GM19099 (cell line): ENCODE measurements around the gene NAA16.
A peak's percentile ranks its signal among the peaks of the same experiment; 100 is the strongest.

Experiments used
- POLR2A ChIP-seq: IDR thresholded peaks from 3 replicates; pipeline ENCODE4 v1.6.1; 2011; ENCODE audit warnings: low read depth; ENCODE audit not compliant: insufficient read length; ENCODE audit errors: extremely low read depth

Gene NAA16

GRCh38 chr13:41310963-41311405 is at the start of gene NAA16:
Gene NAA16 (plus strand): TSS chr13:41311267. CDS start chr13:41311529, 262 bp downstream.
- TF ChIP-seq POLR2A: peak; percentile 75

- peak; percentile 66 for TF ChIP-seq POLR2A
Observed at GRCh38 chr13:41263261-41263971, 47.7 kb upstream of the NAA16 start, which contains the start of gene MTRF1. Gene MTRF1 (minus strand): TSS chr13:41263576. CDS start chr13:41260907, 2,669 bp downstream.

DNA sequence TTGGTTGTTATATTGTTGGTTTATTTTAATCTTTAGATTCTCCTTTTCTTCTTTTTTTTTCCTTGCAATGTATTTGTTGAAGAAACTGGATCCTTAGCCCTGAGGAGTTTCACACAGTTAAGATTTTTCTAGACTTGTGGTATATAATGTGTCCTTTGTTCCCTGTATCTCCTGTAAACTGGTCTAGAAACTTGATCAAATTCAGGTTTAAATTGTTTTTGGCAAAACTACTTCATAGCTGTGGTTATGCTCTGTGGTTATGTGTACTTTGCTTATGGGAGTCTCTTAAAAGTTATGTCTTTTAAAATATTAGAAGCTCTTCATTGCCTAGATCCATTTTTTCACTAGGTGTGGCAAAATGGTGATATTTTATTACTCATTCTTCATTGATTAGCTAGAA is 44.0 kb upstream of the NAA16 start:
- TF ChIP-seq POLR2A: no peak

DNA sequence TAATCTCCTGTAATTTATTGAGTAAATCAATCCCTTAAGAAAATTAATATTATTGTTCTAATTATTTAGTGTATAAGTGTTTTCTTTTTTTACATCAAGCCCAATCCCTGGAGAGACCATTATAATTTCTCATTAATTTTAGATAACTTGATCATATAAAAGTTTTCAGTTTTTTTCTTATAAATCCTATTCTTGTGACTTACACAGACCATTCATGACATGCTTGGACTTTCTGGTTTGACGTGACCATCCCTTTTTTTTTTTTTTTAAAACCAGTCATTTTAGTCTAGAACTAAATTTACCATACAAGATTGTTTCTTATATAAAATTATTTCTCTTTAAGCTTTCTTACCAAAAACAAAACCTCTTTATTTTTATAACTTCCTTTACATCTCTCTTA is 42.3 kb upstream of the NAA16 start:
- no peak for TF ChIP-seq POLR2A

DNA sequence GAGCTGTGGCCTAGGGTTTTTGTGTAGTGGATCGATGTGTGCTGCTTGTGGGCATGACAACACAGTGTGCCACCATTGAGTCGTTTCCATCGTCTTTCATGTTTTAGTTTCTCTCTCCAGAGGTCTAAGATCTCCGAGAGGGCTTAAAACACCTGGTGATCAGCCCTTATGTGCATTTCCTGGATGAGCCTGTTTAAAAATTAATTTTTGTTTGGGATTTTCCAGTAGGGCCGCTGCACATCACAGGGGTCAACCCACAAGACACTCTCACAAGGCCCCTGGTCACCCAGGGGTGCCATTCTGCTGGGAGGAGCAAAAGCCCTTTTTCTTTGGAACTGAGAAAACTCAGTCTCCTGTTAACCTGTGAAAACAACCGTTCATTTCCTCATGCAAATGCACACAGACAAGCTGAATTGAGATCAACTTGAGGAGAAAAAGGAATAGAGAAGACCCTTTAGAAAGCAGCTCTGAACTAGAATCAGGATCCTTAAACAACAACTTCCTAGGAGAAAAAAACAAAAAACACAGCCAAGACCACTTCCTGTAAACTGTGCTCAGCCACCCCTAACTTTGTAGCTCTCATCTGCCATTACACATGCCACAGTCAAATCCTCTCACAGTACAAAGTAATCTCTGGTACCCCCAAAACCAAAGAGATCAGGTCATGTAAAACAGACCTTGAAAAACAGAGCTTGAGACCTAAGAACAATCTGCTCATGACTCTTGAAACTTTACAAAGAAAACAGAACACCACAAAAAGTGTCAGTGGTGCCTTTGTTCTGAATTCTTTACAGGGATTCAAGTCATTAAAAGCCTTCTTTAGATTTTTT is 39.4 kb upstream of the NAA16 start:
- TF ChIP-seq POLR2A: no peak

GRCh38 chr13:41273831-41274441 is 37.1 kb upstream of the NAA16 start:
- TF ChIP-seq POLR2A: no peak

DNA sequence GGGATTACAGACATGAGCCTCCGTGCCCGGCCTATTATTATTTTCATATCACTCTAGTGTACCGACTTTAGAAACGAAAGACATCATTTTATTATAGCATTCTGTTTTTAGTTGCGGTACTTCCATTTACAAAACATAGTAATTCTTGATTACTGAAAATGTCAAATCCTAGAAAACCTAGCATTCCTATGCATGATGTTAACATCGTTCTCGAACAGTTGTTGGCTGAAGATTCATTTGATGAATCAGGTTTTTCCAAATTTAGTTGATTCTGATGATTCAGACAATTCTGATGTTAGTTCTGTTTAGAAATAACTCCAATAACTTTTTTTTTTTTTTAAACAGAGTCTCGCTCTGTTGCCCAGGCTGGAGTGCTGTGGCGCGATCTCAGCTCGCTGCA is 36.2 kb upstream of the NAA16 start:
- TF ChIP-seq POLR2A: no peak

DNA sequence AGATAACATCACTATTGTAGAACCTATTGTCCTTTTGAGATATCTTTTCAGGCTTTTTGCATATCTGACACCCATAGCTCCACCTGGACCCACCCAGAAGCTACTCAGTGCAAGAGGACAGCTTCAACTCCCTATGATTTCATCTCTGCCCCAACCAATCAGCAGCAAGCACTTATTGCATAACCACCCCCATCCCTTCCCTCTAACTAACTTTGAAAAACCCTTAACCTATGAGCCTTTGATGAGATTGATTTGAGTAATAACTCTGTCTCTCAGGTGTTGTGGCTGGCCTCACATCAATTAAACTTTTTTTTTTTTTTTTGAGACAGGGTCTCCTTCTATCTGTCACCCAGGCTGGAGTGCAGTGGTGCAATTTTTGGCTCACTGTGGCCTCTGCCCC is 34.2 kb upstream of the NAA16 start:
- TF ChIP-seq POLR2A: no peak

- no peak for TF ChIP-seq POLR2A
Observed at GRCh38 chr13:41282129-41282571, 28.9 kb upstream of the NAA16 start.

- TF ChIP-seq POLR2A: no peak
Observed at GRCh38 chr13:41284512-41285288, 26.4 kb upstream of the NAA16 start.

- TF ChIP-seq POLR2A: no peak
Observed at GRCh38 chr13:41286370-41286769, 24.7 kb upstream of the NAA16 start.

GRCh38 chr13:41289463-41289881 is 21.6 kb upstream of the NAA16 start:
- TF ChIP-seq POLR2A: no peak

GRCh38 chr13:41291246-41291645 is 19.8 kb upstream of the NAA16 start:
- no peak for TF ChIP-seq POLR2A

DNA sequence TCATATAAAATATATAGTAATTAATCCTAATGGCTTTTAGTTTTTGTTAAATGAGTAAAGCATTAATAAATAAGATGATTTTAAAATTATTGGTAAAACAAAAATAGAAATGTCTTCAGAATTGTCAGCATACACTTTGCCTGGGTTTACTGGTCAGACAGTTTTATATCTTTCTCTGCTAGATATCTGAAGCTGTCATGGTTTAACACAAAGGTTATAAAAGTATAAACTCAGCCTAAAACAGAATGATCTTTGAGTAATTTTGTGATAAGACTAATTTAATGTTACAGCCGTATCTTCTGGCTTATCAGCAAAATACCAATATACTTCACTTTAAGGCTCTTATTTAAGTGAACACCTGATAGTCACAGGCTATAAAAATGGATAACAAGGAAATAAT is 17.8 kb upstream of the NAA16 start:
- no peak for TF ChIP-seq POLR2A

DNA sequence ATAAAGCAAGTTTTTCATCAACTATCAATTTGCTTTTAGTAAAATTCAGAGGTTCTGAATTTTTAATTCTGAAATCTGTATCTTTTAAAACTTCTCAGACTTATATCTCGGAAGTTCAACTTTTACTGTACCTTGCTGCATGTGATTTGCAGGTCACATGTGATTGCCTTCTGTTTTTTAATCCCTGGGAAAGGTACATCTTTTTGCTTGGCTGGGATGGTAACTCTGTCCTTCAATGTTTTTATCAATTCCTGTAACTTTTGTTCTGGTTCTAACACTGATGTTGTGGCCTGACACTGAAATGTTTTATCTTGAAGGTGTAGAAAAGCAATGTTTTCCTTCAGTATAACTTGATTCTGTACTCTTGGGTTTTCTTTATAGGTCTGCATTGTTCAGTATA is 16.2 kb upstream of the NAA16 start:
- TF ChIP-seq POLR2A: no peak

DNA sequence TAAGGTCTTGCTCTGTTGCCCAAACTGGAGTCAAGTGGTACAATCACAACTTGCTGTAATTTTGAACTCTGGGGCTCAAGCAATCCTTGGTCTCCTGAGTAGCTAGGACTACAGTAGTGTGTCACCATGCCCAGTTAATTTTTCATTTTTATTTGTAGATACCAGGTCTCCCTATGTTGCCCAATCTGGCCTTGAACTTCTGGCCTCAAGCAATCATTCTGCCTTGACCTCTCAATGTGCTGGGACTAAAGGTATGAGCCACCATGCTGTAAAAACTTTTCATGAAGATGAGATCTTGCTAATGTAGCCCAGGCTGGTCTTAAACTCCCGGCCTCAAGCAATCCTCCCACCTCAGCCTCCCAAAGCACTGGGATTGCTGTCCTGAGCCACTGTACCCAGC is 15.1 kb upstream of the NAA16 start:
- TF ChIP-seq POLR2A: no peak
